Colon (tissue), 2 donors: Measurements from ENCODE around the gene ELOB.

Experiments
- FAIRE-seq: peaks from 2 replicates; lab custom pipeline; 2012; peaks lifted over from hg19 to GRCh38; lab: Jason Lieb, UNC
- donor health status: control.
- donor health status: control.

ELOB gene

GRCh38 chr16:2810651-2811050 lies 33.6 kb upstream of the ELOB start:
- no peak for FAIRE-seq

GRCh38 chr16:2809149-2809760 lies 32.2 kb upstream of the ELOB start:
- FAIRE-seq: no peak

GRCh38 chr16:2808181-2808580 lies 31.1 kb upstream of the ELOB start:
- FAIRE-seq: no peak

GRCh38 chr16:2806286-2806685 lies 29.2 kb upstream of the ELOB start:
- FAIRE-seq: no peak

- FAIRE-seq: no peak
Observed at GRCh38 chr16:2804728-2805127, 27.6 kb upstream of the ELOB start.

GRCh38 chr16:2803545-2804195 lies 26.6 kb upstream of the ELOB start:
- no peak for FAIRE-seq

GRCh38 chr16:2799859-2800226 lies 22.8 kb upstream of the ELOB start:
- peak; percentile 38 for FAIRE-seq

GRCh38 chr16:2799205-2799858 lies 22.3 kb upstream of the ELOB start:
- no peak for FAIRE-seq

- FAIRE-seq: no peak
Observed at GRCh38 chr16:2798723-2799204, 21.7 kb upstream of the ELOB start.

GRCh38 chr16:2795395-2796143 lies 18.5 kb upstream of the ELOB start:
- no peak for FAIRE-seq

GRCh38 chr16:2792940-2793339 lies 15.9 kb upstream of the ELOB start:
- no peak for FAIRE-seq

- no peak for FAIRE-seq
Observed at GRCh38 chr16:2791174-2791573, 14.1 kb upstream of the ELOB start.

- FAIRE-seq: no peak
Observed at GRCh38 chr16:2790631-2791030, 13.6 kb upstream of the ELOB start.

- FAIRE-seq: no peak
Observed at GRCh38 chr16:2787961-2788360, 10.9 kb upstream of the ELOB start.

GRCh38 chr16:2787406-2787805 lies 10.3 kb upstream of the ELOB start, which contains the start of gene PRSS33:
Gene PRSS33, minus strand, starts transcription at chr16:2787560. Its CDS starts 1,013 bp downstream, at chr16:2786547.
- FAIRE-seq: no peak

- FAIRE-seq: no peak
Observed at GRCh38 chr16:2786826-2787151, 9.7 kb upstream of the ELOB start.

GRCh38 chr16:2786061-2786825 lies 9.2 kb upstream of the ELOB start:
- FAIRE-seq: no peak

GRCh38 chr16:2785101-2785991 lies 8.3 kb upstream of the ELOB start:
- no peak for FAIRE-seq

- no peak for FAIRE-seq
Observed at GRCh38 chr16:2784358-2785100, 7.4 kb upstream of the ELOB start.
